Measurements from ENCODE around the gene BCL2A1. TPM values are rescaled to one million over a fixed set of nuclear protein-coding genes. Genes with fewer than 3 reads are reported as not detected.
"Not testable (repeated sequence)": the region's sequence is repeated elsewhere in the genome, so short reads cannot be mapped to it uniquely, and the experiment has no call there.

Gene BCL2A1
- total RNA-seq, 4 donors from 2014 or later = 16.2 TPM; not detected in 3

- TF ChIP-seq EP300 (IDR thresholded peaks at IDR 0.05) (no peak), POLR2A (IDR thresholded peaks at IDR 0.05; ENCODE audit: low read depth) (no peak)
- no peak for DNase-seq (ENCODE audit: extremely low spot score)
- no peak overlapping the region for H3K27ac ChIP-seq (replicated peaks in 1 of 4)
- no peaks in the 10 kb centered on the region for H3K27me3 ChIP-seq
- no peak overlapping the region for H3K4me3 ChIP-seq
- 74% methylated on average over 2 of the region's 2 CpGs for WGBS
- intact Hi-C loops (cut with DNase I) = no loop called here
- H3K4me1 ChIP-seq = no peaks in the 10 kb centered on the region
- no peaks in the 10 kb centered on the region for H3K36me3 ChIP-seq
- no peaks in the 10 kb centered on the region for H3K9me3 ChIP-seq
These were observed 44.2 kb upstream of the BCL2A1 start for GRCh38 chr15:80015156-80015555.

DNA sequence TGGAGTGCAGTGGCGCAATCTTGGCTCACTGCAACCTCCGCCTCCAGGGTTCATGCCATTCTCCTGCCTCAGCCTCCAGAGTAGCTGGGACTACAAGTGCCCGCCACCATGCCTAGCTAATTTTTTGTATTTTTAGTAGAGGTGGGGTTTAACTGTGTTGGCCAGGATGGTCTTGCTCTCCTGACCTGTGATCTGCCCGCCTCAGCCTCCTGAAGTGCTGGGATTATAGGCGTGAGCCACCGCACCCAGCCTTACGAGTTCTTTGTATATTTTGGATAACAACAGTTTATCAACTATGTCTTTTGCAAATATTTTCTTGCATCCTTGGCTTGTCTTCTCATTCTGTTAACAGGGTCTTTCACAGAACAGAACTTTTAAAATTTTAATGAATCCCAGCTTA, 43.2 kb upstream of the BCL2A1 start:
- DNase-seq (ENCODE audit: extremely low spot score); H3K9me3 ChIP-seq; H3K4me1 ChIP-seq; H3K4me3 ChIP-seq; intact Hi-C loops (cut with DNase I); H3K27me3 ChIP-seq; H3K27ac ChIP-seq (replicated peaks in 1 of 4); H3K36me3 ChIP-seq: not testable (repeated sequence)
- WGBS = 95% methylated on average over 7 of the region's 7 CpGs

DNA sequence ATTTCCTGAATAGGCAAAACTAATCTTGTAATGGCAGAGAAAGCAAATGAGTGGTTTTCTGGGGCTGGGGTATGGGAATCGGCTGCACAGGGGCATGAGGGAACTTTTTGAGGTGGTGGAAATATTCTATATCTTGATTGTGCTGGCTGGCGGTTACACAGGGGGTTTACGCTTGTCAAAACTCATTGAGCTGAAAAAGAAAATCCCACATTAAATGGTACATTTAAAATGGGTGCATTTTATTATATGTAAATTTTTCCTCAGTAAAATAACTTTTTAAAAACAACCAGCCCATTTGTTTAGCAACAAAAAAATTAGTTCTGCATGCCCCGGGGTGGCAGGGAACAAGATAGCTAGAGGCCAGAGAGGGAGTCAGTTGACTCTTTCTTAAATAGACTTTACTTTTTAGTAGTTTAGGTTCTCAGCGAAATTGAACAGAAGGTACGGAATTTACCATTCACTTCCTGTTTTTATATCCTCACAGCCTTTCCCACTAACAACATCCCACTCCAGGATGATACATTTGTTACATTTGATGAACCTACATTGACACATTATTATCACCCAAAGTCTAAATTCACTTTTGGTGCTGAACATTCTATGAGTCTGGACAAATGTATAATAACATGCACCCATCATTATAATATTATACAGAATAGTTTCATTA, 41.2 kb upstream of the BCL2A1 start:
- WGBS = 76% methylated on average over 6 of the region's 6 CpGs
- intact Hi-C loops (cut with DNase I) = no loop called here
- H3K36me3 ChIP-seq = no peaks in the 10 kb centered on the region

DNA sequence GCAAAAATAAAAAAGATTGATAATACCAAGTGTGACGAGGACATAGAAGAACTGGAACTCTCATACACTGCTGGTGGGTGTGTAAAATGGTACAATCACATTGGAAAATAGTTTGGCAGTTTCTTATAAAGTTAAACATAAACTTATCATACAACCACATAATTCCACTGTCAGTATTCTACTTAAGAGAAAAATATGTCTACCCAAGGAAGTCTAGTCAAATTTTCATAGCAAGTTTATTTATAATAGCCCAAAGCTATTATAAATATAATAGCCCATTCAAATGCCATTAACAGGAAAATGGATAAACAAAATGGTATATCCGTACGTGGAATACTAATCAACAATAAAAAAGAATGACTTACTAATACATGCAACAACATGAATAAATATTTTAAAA, 40.6 kb upstream of the BCL2A1 start:
- Histone ChIP-seq H3K36me3 (no peaks in the 10 kb centered on the region), H3K9me3 (no peaks in the 10 kb centered on the region), H3K4me3 (no peak overlapping the region), H3K27ac (replicated peaks in 1 of 4) (no peak overlapping the region), H3K4me1 (no peaks in the 10 kb centered on the region), H3K27me3 (no peaks in the 10 kb centered on the region)
- TF ChIP-seq CTCF (IDR thresholded peaks at IDR 0.05) = no peak
- TF ChIP-seq POLR2A (IDR thresholded peaks at IDR 0.05; ENCODE audit: low read depth) = no peak
- no peak for TF ChIP-seq EP300 (IDR thresholded peaks at IDR 0.05)
- TF ChIP-seq POLR2AphosphoS5 (IDR thresholded peaks at IDR 0.05) = no peak
- no peak for DNase-seq (ENCODE audit: extremely low spot score)
- intact Hi-C loops (cut with DNase I) = no loop called here
- 58% methylated on average over 3 of the region's 3 CpGs for WGBS

More for the DNA sequence above, 41.2 kb upstream of the BCL2A1 start:
- Histone ChIP-seq H3K9me3 (no peaks in the 10 kb centered on the region), H3K27me3 (no peaks in the 10 kb centered on the region), H3K4me1 (no peaks in the 10 kb centered on the region), H3K27ac (replicated peaks in 1 of 4) (no peak overlapping the region), H3K4me3 (no peak overlapping the region)
- DNase-seq (ENCODE audit: extremely low spot score) = no peak
- TF ChIP-seq EP300 (IDR thresholded peaks at IDR 0.05) (no peak), POLR2A (IDR thresholded peaks at IDR 0.05; ENCODE audit: low read depth) (no peak), CTCF (IDR thresholded peaks at IDR 0.05) (no peak)

- H3K36me3 ChIP-seq; H3K27me3 ChIP-seq; H3K27ac ChIP-seq (replicated peaks in 1 of 4); H3K4me1 ChIP-seq; DNase-seq (ENCODE audit: extremely low spot score); H3K4me3 ChIP-seq; intact Hi-C loops (cut with DNase I); H3K9me3 ChIP-seq: not testable (repeated sequence)
- 79% methylated on average over 9 of the region's 9 CpGs for WGBS
These were observed 40.1 kb upstream of the BCL2A1 start for GRCh38 chr15:80011041-80011523.

DNA sequence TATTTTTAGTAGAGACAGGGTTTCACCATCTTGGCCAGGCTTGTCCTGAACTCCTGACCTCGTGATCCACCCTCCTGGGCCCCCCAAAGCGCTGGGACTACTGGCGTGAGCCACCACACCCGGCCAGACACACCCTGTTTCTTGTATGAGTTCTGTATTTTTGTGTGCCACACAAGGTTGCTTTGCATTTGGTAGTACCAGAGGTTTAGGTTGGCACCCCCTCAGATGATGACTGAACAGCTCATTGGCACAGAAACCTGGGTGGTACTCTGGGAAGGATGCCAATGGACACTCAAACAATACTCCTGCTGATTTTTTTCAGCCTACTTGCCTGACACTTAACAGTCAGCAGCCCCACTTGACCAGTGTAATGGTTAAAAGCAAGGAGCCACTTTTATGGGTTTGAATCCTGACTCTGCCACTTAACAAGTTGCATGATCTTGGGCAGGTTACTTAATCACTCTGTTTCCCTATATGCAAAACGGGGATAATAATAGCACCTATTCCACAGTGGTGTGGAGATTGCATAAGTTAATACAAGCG, 39.2 kb upstream of the BCL2A1 start:
- Histone ChIP-seq H3K4me1 (no peaks in the 10 kb centered on the region), H3K27ac (replicated peaks in 1 of 4) (no peak overlapping the region), H3K27me3 (no peaks in the 10 kb centered on the region), H3K4me3 (no peak overlapping the region), H3K9me3 (no peaks in the 10 kb centered on the region), H3K36me3 (no peaks in the 10 kb centered on the region)
- WGBS = 72% methylated on average over 6 of the region's 6 CpGs
- no peak for DNase-seq (ENCODE audit: extremely low spot score)
- TF ChIP-seq EP300 (IDR thresholded peaks at IDR 0.05) (no peak), POLR2AphosphoS5 (IDR thresholded peaks at IDR 0.05) (no peak), CTCF (IDR thresholded peaks at IDR 0.05) (no peak), POLR2A (IDR thresholded peaks at IDR 0.05; ENCODE audit: low read depth) (no peak)
- intact Hi-C loops (cut with DNase I) = no loop called here
